NCI-H2081 (cell line): ENCODE measurements around the gene ANKRD9.

Source experiments
- DNase-seq, 2 experiments: peaks; one replicate each; lab custom pipeline; 2025; lab: John Stamatoyannopoulos, UW

The ANKRD9 gene

GRCh38 chr14:102512793-102513300, 3.3 kb upstream of the ANKRD9 start:
- no peak for DNase-seq

- DNase-seq: no peak
These were observed 2.0 kb upstream of the ANKRD9 start for GRCh38 chr14:102511538-102511937.

GRCh38 chr14:102510616-102511520, 1.3 kb upstream of the ANKRD9 start:
- DNase-seq: no peak

- no peak for DNase-seq
These were observed 516 bp downstream of the ANKRD9 start for GRCh38 chr14:102508774-102509745.

- DNase-seq: no peak
These were observed 1.2 kb downstream of the ANKRD9 start for GRCh38 chr14:102508410-102508773.

GRCh38 chr14:102507857-102508312, 1.7 kb downstream of the ANKRD9 start:
- no peak for DNase-seq

- no peak for DNase-seq
These were observed 2.3 kb downstream of the ANKRD9 start for GRCh38 chr14:102507081-102507856.

GRCh38 chr14:102506626-102506925, 3.0 kb downstream of the ANKRD9 start:
- no peak for DNase-seq

GRCh38 chr14:102505775-102506625, 3.6 kb downstream of the ANKRD9 start:
- DNase-seq: no peak

GRCh38 chr14:102505000-102505619, 4.5 kb downstream of the ANKRD9 start:
- DNase-seq: no peak

GRCh38 chr14:102504328-102504999, 5.1 kb downstream of the ANKRD9 start:
- no peak for DNase-seq

- DNase-seq: no peak
These were observed 5.8 kb downstream of the ANKRD9 start for GRCh38 chr14:102503641-102504327.

GRCh38 chr14:102502571-102502970, 7.0 kb downstream of the ANKRD9 start:
- no peak for DNase-seq

- DNase-seq: no peak
These were observed 7.7 kb downstream of the ANKRD9 start for GRCh38 chr14:102501751-102502315.

- DNase-seq: no peak
These were observed 8.9 kb downstream of the ANKRD9 start for GRCh38 chr14:102500713-102501112.

GRCh38 chr14:102500158-102500662, 9.4 kb downstream of the ANKRD9 start:
- no peak for DNase-seq

GRCh38 chr14:102499401-102500157, 10.0 kb downstream of the ANKRD9 start:
- DNase-seq: no peak
